ENCODE data around the gene PRKCA.
"Not testable (repeated sequence)": the region's sequence is repeated elsewhere in the genome, so short reads cannot be mapped to it uniquely, and the experiment has no call there.

The PRKCA gene

GRCh38 chr17:66469890-66470289, 167.5 kb downstream of the PRKCA start:
- no peak for DNase-seq

- no peak for DNase-seq
These were observed 169.7 kb downstream of the PRKCA start for GRCh38 chr17:66472123-66472522.

GRCh38 chr17:66474258-66474657, 171.8 kb downstream of the PRKCA start:
- no peak for DNase-seq

DNA sequence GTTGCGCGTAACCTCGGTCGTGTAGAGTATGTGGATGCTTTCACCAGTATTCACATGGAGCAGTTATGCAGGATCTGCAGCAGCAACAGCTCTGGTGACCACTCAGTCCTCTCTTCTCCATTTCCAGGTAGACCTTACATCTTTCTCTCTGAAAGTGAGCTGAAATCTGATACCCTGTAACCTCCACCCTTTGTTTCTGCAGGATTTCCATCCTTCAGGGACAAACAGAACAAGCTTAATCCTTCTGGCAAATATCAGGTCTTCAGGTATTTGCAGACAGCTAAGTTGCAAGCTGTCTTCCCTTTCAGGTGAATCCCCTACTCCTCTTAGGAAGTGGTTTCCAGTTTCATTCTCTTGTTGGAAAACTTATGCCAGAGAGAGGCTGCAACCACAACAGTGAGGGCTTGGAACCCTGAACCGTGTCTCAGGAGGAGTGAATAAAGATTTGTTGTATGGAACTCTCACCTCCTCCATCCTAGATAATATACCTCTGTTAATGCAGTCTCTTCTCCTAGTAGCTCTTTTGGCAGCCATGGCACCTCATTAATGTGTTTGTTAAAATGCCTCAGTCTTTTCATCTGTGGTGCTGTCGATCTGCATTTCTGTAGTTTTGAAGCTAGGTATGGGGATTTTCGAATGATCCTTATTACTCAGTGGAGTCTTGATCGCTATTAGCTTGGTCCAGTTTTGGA, 172.5 kb downstream of the PRKCA start:
- no peak for DNase-seq

- no peak for DNase-seq
These were observed 173.6 kb downstream of the PRKCA start for GRCh38 chr17:66476014-66476413.

DNA sequence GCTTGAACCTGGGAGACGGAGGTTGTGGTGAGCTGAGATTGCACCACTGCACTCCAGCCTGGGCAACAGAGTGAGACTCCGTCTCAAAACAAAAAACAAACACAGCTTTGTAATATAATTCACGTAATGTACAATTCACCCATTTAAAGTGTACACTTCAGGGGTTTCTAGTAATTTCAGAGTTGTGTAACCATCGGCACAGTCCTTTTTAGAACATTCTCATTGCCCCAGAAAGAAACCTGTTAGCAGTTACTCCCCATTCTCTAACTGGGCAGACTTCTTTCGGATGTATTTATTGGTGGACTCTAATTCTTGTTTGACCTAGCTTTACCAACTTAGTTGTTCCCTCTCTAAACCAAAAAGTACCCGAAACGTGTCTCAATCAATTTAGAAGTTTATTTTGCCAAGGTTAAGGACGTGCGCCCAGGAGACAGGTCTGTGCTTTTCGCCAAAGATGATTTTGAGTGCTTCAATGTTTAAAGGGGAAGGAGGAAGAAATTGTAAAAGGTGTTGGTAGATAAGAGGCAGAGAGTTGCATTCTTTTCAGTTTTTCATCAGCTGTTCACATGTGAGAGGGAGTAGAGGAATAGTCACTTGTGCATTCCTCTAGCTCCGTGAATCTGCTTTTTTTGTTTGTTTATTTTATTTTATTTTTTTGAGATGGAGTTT, 175.3 kb downstream of the PRKCA start:
- DNase-seq = no peak

DNA sequence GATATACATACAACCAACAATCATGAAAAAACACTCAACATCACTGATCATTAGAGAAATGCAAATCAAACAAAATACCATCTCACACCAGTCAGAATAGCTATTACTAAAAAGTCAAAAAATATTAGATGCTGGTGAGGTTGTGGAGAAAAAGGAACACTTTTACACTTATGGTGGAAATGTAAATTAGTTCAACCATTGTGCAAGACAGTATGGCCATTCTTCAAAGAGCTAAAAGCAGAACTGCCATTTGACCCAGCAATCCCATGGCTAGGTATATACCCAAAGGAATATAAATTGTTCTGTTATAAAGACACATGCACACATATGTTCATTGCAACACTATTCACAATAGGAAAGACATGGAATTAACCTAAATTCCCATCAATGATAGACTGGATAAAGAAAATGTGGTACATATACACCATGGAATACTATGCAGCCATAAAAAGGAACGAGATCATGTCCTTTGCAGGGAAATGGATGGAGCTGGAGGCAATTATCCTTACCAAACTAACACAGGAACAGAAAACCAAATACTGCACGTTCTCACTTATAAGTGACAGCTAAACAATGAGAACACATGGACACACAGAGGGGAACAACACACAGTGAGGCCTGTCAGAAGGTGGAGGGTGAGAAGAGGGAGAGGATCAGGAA, 176.9 kb downstream of the PRKCA start:
- DNase-seq = not testable (repeated sequence)

GRCh38 chr17:66480243-66480642, 177.8 kb downstream of the PRKCA start:
- no peak for DNase-seq

DNA sequence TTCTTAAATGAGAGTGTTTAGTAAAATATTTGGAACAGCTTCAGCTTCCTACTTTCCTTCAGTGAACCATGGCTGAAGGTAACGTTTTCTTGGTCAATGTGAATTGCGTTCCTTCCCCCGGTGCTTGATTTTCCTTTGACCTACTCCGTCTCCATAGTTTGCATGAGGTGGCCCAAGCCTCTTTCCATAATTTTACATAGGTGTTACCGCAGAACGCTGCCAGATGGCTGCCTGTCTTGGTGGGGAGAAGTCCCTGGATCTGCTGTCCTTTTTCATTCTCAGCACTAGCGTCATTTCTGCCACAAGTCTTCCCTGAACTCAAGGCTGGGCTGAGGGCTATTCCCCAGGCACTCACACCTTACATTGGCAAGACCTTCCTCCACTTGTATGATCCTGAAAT, 178.4 kb downstream of the PRKCA start:
- DNase-seq = no peak

- DNase-seq = no peak
These were observed 178.9 kb downstream of the PRKCA start for GRCh38 chr17:66481271-66481670.

DNA sequence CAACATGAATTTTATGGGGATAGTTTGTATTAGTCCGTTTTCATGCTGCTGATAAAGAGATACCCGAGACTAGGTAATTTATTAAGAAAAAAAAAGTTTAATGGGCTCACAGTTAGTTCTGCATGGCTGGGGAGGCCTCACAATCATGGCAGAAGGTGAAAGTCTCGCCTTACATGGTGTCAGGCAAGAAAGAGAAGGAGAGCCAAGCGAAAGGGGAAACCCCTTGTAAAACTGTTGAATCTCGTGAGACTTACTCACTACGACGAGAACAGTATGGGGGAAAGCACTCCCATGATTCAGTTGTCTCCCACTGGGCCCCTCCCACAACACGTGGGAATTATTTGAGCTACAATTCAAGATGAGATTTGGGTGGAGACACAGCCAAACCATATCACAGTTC, 181.5 kb downstream of the PRKCA start:
- DNase-seq = no peak

DNA sequence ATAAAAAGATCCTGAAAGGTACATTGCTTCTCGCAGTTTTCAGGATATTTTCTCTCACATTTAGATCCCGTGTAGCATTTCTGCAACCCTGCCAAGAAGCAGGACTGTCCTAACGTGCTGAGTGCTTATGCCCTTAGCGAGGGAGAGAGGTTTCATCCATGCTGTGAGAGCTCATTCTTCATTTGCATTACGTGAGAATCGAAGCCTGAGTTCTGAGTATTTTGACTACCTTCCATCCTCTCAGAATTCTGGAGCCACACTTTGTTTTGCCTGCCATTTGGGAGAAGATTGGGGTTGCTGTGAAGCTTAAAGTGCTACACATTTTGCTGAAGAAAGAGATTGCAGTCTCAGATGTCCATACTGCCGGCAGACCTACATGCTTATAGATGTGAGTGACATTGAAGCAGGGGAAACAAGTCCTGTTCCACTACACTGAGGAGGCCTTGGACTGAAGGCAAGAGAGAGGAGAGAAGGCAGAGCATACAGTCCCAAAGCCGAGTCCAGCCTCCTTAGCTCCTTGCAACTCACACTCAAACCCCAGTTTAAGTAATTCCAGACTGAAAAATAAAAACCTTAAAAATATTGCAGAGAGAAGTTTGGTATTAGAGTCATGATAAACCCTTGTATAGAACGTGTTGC, 183.0 kb downstream of the PRKCA start:
- no peak for DNase-seq

DNA sequence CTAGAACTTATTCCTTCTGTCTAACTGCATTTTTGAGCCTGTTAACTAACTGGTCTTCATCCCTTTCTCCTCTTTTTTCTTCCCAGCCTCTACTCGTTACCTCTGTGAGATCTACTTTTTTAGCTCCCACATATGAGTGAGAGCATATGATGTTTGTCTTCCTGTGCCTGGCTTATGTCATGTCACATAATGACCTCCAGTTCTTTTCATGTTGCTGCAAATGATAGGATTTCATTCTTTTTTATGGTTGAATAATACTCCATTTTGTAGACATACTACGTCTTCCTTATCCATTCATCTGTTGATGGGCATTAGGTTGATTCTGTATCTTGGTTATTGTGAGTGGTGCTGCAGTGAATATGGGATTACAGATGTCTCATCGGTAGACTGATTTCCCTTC, 184.7 kb downstream of the PRKCA start:
- no peak for DNase-seq

- DNase-seq = no peak
These were observed 185.6 kb downstream of the PRKCA start for GRCh38 chr17:66487981-66488468.

GRCh38 chr17:66488864-66489263, 186.5 kb downstream of the PRKCA start:
- DNase-seq = no peak

DNA sequence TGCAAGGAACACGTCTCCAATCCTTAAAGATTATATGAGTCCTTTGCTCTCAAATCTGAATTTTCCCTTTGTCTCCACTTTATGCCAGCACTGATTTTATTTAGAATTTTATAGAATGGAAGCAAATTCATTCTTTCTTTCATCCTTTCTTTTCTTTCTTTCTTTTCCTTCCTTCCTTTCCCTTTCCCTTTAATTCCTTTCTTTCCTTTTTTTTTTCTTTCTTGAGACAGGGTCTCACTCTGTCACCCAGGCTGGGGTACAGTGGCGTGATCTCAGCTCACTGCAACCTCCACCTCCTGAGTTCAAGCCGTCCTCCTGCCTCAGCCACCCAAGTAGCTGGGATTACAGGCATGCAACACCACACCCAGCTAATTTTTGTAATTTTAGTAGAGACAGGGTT, 187.2 kb downstream of the PRKCA start:
- not testable (repeated sequence) for DNase-seq

DNA sequence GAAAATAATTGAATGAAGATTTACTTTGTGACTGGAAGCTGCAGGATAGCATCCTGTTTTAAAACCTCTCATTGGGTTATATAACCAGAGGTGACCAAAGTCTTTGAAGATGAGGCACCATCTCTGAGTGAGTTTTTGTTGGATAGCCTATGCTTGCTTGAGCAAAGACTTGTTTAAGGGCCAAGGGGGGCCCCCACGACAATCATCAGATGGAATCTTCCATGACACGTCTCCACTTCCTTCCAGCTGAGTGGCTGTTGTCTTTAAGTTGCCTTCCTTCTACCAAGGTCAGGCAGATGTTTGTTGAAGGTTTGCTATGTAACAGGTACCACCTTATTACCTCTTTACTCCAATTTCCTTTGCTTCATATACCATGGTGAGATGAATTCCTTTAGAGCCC, 188.8 kb downstream of the PRKCA start:
- no peak for DNase-seq

- DNase-seq = no peak
These were observed 189.3 kb downstream of the PRKCA start for GRCh38 chr17:66491665-66492064.

DNA sequence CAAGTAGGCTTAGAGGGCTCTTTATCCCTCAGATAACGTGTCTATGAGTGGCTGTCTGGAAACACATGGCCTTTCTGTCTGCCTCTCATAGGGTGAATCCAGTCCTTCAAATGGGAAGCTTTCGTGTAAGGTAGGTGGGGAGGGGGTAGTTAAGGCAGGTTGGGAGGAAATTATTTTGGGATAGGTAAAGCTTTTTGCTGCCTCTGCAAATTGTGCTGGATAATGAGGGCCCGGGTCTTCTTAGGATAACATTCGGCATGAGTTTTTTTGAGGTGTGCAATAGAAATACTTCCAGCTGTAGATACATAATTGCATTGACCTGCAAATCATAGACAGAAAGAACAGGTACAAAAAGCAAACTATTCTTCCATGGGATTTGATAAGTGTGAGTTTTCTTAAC, 189.7 kb downstream of the PRKCA start:
- DNase-seq = no peak

- DNase-seq = no peak
These were observed 190.2 kb downstream of the PRKCA start for GRCh38 chr17:66492561-66493005.

DNA sequence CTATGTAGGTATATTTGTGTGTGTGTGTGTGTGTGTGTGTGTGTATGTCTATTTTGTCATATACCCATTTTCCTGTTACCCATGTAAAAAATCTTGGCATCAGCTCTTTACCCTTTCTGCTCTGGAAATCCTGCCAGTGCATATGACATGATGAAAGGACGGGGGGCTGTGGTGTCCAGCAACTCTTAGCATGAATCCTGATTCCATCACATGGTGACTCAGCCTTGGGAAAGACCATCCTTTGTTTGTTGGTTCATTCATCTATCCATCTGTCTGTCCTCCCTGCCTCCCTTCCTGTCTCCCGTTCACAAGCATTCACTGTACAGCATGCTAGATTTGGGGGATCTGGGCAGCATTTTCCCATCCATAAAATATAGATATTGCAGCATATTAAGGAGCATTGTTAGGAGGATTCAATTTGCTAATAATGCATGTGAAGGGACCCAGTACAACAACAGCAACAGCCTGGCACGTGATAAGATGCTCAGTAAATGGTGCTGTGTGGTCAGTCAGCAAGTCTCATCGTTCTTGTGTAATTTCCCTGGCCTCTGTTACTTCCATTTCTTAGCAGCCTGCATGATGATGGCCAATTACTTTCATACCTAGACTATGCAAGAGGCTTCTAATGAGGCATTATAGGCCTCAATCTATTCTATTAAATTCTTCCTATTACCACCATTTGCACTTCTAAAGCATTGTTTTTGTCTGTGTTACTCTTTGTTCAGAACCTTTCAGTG, 191.0 kb downstream of the PRKCA start:
- DNase-seq = no peak

- DNase-seq = no peak
These were observed 191.8 kb downstream of the PRKCA start for GRCh38 chr17:66494023-66494803.
